Measurements from ENCODE around the gene TMEM69.
"Not testable (repeated sequence)": the region's sequence is repeated elsewhere in the genome, so short reads cannot be mapped to it uniquely, and the experiment has no call there.

Gene TMEM69

DNA sequence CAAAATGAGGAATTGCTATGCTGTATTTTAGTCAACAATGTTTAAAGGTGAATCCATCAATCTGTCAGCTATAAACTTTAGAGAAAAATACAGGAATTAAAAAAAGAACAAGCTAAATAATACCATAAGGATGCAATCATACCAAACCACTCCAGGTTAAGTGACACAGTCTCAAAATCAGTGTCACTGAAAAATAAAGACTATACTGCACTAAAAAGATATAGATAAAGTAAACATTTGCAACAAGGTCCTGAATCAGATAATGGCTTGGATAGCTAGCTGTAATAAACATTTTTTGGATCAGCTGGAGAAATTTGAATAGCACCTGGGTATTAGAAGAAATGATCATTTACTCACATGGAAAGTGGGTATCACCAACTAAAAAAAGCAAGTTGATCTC lies 9.5 kb upstream of the TMEM69 start:
- DNase-seq: no peak

DNA sequence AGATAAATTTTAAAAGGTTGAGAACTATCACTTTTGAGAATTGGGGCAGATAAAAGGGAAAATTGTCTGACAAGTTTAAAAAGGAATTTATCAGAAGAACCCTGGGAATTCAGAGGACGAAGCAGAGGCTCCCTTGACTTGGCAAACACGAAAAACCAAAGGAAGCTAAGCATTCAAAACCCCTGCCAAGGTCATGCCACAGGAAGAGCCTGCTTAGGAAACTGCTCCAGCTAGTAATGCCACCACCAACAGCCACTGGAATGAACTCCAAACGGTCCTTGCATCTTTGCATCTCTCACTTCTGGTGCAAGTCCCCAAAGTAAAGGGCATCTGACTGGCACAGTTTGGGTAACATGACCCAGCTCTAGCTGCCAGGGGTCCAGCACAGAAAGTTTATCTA lies 8.9 kb upstream of the TMEM69 start:
- no peak for DNase-seq

DNA sequence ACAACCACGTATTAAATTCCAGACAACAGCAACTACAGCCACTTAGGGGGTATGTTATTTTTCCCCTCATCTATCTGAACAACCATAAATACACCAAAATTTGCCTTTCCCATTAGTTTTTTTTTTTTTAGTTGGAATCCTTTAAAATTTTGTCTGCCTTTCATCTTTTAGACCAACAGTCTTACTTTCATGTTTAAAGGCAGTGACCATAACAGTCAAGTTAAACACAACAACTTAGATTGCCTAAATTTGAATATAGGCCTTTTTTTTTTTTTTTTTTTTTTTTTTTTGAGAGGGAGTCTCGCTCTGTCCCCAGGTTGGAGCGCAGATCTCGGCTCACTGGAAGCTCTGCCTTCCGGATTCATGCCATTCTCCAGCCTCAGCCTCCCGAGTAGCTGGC lies 5.0 kb upstream of the TMEM69 start:
- no peak for DNase-seq

DNA sequence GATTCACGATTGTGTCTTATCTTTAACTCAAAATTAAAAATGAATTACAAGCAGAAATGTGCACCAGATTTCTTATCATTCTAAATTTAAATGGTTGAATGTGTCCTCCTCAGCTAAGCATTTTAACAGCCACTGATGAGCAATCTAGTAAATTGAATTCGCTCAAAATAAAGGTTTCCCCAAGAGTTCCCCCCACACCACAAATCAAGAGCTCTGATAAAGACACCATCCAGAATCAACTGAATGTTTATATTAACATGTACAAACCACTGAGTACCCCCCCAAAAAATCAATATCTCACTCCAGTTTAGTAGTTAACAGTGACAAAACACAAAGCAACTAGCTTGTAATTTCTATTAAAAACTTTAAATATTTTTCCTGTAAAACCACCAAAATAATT lies 3.6 kb upstream of the TMEM69 start:
- no peak for DNase-seq

DNA sequence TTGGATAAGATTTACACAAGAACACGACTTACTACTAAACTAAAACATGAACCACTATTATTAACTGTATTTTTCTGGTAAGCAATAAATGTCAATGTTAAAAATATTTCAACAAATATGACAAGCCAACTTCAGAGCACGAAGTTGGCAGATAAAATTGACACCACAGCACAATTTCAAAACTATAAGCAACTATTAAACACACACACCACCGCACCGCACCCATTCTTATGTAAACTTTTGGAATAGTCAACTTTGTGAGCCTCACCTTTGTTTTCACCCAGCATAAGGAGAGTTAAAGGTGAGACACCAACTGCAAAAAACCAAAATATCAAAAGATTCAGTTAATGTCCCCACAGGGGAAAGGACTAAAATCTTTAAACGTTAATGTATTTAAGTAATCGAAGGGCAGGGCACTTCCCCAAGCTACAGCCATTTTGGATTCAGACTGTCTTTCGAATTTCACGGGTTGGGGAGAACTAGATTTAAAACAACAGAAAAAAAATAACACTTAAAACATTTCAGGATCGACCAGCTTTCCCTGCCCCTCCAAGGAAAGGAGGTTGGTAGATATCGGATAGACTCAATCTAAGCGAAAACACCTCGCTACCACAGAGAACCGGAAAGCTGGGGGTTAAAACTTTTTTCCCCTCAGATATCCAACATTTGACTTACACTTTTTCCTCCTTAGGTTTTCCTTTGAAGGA lies 2.5 kb upstream of the TMEM69 start:
- no peak for DNase-seq

DNA sequence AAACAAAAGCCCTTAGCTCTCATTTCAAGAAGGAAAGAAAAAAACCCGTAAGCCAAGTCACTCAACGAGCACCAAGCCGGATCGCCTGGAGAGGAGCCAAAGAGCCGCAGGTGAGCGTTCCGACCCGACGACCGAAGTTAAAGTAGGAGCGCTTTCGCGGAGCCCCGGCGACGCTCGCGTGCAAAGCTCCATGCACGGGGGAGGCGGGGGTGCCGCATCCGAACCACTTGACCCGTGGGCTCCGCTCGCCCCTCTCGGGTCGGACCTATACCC lies 2.0 kb upstream of the TMEM69 start:
- no peak for DNase-seq

DNA sequence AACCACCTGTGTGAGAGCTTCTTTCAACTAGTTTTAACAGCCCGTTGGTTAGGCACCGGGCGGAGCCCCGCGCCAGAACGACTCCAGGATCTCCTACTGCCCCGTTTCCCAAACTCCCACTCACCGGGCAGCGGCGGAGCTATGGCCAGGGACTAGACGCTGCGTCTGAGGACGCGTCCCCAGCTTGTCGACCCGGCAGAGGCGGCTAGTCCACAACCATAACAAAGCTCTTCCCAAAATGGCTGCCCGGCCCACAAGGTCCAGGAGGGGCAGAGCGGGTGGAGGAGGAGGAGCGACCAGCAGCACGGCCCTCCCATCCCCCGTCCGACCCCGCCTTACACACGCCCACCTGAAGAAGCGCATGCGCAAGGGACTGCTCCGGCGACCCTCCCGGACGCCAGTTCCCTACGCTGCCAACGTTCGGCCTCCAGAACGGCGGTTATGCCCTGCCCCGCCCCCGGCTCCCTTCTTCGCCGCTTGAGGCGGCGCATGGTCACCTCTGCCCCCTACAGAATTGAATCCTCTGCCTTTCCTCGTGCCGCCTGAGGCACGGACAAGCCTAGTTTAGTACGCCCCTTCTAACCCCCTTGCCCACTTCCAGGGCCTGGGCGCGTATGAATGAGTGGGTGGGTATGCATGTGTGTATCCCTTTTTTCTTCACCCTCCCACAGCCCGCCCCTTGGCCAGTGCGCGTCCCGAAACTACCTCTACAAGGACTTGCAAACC lies 1.5 kb upstream of the TMEM69 start, which contains the start of gene GPBP1L1:
TSS of gene GPBP1L1 (minus strand) at position 246 of the 726 bp plus-strand sequence. CDS start 27,446 bp downstream, outside the sequence.
- DNase-seq: peak; percentile 89

DNA sequence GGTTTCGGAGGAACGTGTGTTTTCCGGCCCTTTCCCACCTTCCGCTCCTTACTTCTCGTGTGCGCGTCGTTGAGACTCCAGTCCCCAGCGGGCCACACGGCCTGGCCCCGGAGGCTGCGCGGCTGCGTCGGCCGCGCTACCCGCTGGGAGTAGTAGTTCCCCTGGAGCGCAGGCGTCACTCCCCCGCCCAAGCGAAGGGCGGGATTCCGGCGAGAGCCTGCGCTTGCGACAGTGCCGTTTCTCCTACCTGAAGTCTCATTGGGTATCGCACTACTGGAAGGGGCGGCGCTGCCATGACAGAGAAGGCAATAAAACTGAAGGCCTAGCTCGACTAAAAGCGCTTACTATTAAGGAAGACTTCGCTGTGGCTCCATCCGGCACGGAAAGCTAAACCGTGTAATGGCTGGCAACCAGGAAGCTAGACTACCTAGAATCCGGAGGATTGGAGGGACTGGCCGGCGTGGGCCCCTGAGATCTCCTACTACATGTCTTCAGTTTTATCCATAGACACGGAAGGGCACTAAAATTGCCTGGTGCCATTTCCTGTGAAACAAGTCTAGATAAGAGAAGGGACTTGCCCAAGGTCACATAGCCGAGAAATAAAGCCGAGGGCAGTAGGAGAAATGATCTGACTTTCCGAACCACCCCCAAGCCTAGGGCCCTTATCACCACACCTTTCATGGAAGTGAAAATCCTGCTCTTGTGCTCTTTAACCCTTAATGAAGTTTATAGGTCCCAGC lies 797 bp upstream of the TMEM69 start:
- DNase-seq: peak; percentile 98

DNA sequence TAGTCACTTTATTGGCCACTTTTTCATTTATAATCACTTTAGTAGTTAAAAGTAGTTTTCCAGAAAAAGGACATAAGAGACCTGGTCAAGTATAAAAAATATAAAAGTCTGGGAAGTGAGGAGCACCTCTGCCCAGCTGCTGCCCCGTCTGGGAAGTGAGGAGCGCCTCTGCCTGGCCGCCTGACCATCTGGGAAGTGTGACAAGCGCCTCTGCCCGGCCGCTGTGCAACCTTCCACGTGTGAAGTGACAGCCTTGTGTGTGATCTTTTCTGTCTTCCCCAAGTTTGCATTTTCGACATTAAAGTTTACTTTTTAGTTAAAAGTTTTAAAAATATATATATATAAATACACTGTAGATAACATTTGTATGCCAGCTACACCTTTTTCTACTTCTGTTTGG lies 5.8 kb downstream of the TMEM69 start:
- not testable (repeated sequence) for DNase-seq

DNA sequence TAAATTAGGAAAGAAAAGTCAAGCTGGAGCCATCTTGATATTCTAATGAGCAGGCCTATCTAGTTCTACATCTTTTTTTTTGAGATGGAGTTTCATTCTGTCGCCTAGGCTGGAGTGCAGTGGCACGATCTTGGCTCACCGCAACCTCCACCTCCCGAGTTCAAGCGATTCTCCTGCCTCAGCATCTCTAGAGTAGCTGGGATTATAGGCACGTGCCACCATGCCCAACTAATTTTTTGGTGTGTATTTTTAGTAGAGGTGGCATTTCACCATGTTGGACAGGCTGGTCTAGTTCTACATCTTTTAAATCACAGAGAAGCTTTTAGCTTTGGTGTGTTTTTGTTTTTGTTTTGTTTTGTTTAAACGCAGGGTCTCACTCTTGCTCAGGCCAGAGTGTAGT lies 6.8 kb downstream of the TMEM69 start:
- no peak for DNase-seq

DNA sequence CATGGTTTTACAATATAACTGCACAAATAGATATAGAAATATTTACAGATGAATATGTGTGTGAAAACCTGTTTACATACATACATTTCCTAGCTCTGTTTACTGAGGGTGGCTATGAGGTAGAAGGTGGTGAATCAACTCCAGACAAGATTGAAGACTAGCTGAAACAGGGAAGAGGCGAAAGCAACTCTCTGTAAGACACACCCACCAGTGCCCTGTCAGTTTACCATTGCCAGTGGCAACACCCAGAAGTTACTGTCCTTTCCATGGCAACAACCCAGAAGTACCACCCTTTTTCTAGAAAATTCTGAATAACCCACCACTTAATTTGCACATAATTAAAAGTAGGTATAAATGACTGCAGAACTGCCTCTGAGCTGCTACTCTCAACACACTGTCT lies 16.7 kb downstream of the TMEM69 start:
- DNase-seq: no peak

DNA sequence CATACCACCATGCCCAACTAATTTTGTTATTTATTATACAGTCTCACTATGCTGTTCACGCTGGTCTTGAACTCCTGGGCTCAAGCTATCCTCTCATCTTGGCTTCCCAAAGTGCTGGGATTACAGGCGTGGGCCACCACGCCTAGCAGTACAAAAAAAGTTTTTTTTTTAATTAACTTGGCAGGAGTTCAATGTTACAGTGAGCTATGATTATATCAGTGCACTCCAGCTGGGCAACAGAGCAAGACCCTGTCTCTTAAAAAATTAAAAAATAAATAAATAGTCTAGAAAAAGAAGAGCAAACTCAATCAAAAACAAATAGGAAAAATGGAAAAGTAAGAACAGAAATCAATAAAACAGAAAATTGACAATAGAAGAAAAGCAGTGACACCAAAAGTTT lies 25.7 kb downstream of the TMEM69 start:
- no peak for DNase-seq

DNA sequence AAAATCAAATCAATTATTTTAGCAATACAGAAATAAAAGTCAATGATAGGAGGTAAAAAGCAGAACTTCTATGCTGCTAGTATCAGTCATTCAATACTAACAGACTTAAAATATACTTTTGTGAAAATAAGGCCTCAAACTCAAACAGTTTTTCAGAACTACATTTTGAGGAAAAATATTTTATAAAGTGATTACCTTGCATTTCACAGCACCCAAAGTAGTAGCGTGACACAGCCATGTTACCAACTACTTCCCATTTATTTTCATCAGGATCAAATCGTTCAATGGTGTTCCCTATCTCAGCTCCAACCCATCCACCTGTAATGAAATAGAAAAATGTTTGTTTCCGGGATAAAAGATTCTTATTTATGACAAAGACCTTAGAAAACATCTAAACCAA lies 28.7 kb downstream of the TMEM69 start:
- no peak for DNase-seq

DNA sequence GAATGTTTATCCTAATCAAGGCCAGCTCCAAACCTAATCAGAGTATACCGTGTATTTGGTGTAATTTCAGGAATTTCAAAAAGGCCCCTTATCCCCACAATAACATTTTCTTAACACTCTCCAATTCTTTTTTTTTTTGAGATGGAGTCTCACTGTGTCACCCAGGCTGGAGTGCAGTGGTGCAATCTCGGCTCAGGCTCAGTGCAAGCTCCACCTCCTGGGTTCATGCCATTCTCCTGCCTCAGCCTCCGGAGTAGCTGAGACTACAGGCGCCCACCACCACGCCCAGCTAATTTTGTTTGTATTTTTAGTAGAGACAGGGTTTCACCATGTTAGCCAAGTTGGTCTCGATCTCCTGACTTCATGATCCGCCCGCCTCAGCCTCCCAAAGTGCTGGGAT lies 29.4 kb downstream of the TMEM69 start:
- DNase-seq: not testable (repeated sequence)

DNA sequence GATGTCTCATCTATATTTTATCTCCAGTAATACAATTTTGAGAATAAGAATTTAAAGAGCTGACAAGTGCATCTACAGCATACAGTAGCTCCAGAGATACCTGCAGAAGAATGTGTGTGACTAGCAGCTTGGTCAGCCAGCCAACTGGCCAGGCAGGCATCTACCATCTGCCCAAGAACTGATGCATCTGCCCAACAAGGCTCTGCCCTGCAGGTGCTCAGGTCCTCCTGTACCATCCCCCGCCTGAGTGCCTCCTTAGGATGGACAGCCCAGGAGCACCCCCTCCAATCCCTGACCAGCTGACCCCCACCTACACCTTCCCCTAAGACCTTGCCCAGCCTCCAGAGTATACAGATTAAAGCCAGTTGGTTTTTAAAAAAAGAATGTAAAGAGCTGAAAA lies 30.3 kb downstream of the TMEM69 start:
- no peak for DNase-seq

DNA sequence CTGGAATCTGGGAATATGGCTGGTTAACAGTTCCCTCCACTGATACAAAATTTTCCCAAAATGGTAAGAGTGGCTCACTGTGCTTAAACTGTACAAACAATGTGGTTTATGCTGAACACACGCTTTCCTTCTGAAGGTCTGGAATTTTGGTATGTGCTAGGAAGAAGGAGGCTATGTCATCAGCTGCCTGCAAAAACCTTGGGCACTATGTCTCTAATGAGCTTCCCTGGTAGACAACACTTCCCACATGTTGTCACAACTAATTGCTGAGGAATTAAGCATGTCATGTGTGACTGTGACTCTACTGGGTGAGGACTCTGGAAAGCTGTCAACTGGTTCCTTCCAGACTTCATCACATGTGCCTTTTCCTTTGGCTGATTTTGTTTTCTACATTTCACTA lies 33.2 kb downstream of the TMEM69 start:
- DNase-seq: no peak

DNA sequence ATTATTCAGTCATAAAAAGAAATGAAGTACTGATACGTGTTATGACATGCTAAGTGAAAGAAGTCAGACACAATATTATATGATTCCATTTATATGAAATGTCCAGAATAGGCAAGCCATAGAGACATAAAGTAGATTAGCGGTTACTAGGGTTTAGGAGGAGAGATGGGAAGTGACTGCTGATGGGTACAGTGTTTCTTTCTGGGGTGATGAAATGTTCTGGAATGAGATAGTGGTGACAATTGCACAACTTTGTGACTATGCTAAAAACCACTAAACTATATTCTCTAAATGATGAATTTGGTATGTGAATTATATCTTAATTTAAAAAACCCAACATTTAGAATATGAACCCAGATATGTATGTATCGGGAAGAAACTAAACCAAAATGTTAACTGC lies 34.8 kb downstream of the TMEM69 start:
- peak; percentile 36 for DNase-seq

DNA sequence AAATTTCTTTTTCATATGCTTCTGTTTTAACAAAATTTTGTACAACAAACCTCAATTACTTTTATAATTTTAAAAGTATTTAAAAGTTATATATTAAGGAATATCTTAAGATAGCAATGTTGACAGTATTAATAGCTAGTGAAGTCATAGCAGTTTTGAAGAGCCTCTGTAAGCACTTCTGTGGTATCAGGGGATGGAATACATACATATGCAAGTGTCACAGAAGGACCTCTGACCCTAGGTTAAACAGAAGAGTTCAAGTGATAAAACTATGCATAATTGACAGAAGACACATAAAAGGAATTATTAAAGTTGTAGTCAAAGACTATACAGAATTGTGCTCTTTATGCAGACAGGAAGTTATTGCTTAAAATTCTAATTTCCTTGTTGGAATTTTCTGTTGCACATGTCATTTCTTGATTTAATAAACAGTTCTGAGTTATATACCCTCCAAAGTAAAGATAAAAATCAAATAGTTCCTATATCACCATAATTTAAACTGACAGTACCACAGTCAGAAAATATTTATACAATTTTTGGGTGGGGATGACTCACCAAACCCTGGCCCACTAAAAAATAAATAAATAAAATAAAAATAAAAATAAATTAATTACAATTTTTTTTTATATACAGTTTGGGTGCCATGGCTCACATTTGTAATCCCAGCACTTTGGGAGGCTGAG lies 35.4 kb downstream of the TMEM69 start:
- no peak for DNase-seq

DNA sequence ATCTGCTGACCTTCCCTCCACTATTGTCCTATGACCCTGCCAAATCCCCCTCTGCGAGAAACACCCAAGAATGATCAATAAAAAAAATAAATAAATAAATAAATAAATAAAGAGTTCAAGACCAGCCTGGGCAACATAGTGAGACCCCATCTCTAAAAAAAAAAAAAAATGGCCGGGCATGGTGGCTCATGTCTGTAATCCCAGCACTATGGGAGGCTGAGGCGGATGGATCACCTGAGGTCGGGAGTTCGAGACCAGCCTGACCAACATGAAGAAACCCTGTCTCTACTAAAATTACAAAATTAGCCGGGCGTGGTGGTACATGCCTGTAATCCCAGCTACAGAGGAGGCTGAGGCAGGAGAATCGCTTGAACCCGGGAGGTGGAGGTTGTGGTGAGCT lies 38.0 kb downstream of the TMEM69 start:
- not testable (repeated sequence) for DNase-seq

DNA sequence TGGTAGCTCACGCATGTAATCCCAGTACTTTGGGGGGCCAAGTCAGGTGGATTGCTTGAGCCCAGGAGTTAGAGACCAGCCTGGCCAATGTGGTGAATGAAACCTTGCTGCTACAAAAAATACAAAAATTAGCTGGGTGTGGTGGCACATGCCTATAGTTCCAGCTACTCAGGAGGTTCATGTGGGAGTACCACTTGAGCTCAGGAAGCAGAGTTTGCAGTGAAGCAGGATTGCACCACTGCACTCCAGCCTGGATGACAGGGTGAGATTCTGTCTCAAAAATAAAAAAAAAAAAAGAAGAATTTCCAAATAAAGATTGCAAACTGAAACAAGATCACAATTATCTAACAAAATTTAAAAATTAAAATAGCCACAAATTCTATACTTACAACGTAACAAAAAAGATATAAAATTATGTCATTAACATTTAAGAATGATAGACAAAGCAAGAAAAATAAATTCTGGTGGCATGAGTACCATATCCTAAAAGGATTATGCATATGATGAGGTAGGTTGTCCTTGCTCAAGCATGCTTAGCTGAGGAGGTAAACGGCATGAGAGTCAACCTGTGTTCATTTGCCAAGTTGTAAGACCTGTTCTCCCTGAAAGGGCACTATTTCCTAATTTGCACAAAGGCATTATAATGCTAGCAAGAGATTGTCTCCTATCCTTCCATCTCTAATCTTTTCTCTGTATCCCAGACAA lies 42.2 kb downstream of the TMEM69 start:
- peak; percentile 39 for DNase-seq

DNA sequence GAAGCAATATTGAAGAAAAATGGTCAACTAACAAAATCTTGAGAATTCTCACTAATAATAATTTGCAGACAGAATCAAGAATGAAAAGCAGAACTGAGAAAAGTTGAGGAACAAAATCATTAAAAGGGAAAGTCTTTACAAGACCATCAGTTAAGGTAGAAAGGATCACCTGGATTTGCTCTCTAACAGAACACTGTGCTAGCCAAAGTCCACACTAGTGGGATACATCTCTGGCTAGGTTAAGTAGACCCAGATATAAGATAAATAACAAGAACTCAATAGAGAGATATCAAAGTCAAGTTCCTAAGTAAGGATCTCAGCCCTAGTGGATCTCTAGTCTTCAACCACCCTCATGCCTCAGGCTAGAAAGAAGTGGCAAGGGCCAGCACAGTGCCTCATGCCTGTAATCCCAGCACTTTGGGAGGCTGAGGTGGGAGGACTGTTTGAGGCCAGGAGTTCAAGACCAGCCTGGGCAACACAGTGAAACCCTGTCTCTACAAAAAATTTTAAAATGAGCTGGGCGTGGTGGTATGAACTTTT lies 42.9 kb downstream of the TMEM69 start:
- DNase-seq: no peak

DNA sequence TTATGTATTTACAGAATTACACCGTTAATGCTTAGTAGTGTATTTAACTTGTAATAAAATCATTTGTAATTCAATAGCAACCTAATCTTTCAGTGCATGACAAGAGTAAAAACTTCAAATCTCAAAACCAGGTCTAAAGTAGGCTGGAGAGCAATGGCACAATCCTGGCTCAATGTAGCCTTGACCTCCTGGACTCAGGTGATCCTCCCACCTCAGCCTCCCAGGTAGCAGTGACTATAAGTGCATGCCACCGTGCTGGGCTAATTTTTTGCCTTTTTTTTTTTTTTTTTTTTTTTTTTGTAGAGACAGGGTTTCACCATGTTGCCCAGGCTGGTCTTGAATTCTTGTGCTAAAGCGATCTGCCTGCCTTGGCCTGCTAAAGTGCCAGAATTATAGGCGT lies 51.2 kb downstream of the TMEM69 start:
- DNase-seq: no peak

Measured in GF-D8 (cell line).